ENCODE data around the gene CCNI. TPM values are rescaled to one million over a fixed set of nuclear protein-coding genes. Genes with fewer than 3 reads are reported as not detected.

Gene CCNI
- polyA plus RNA-seq, 1 of the 3 experiments (the other 2 are of a cell fraction): 56.8 TPM

DNA sequence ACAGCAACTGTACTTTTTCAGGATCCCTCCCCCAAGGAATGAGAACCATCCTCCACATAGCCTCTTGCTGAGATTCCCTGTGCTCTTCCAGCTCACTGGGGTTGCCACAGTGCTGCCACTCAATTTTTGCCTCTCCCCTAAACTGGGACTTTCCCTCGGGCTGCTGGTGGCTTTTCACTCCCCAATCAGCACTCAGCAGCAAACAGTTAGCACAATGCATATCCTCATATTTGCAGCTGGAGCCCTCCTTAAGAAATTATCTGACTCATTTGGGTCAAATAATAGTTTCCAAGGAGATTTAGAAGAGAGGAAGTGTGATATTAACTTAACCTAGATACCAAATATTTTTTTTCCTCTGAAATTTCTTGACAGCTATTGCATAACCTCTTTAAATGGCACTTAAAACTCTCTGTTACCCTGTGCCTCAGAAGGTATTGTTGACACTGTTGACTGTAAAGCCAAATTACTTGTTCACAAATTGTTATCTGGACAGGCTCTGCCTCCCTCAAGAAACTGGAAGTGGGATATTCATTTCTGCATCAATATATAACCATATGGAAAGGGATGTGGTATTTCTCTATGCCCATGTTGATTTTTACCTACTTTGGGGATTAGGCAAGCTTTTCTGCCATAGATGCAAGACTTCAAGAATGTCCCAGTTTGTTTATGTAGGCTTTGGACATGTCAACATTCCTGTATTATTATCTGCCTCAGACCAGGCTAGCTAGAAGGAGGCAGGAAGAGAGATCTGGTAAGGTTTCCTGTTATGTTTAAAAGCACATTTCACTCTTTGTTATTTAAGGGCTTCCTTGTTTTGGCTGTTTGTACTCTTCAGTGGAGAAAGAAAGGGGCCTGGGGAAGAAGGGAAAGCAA, 68.2 kb downstream of the CCNI start (continued):
- TF ChIP-seq, protein P1, sequence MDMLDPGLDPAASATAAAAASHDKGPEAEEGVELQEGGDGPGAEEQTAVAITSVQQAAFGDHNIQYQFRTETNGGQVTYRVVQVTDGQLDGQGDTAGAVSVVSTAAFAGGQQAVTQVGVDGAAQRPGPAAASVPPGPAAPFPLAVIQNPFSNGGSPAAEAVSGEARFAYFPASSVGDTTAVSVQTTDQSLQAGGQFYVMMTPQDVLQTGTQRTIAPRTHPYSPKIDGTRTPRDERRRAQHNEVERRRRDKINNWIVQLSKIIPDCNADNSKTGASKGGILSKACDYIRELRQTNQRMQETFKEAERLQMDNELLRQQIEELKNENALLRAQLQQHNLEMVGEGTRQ (IDR thresholded peaks at IDR 0.05; ENCODE audit: borderline replicate concordance, low read depth, low read length): no peak
- TF ChIP-seq RAD21 (IDR thresholded peaks at IDR 0.05; ENCODE audit: low read length) (no peak), POLR2AphosphoS5 (IDR thresholded peaks at IDR 0.05; ENCODE audit: low read depth, low read length) (no peak), CHD2 (IDR thresholded peaks at IDR 0.05; ENCODE audit: low read length, partially characterized antibody) (no peak), FOXJ3 (CRISPR knock-in tag; IDR thresholded peaks at IDR 0.05) (no peak), EP300 (IDR thresholded peaks at IDR 0.05; ENCODE audit: borderline replicate concordance in 1 of 2, low read depth in 1 of 2, low read length in 1 of 2) (no peak)
- TF ChIP-seq, protein P2, sequence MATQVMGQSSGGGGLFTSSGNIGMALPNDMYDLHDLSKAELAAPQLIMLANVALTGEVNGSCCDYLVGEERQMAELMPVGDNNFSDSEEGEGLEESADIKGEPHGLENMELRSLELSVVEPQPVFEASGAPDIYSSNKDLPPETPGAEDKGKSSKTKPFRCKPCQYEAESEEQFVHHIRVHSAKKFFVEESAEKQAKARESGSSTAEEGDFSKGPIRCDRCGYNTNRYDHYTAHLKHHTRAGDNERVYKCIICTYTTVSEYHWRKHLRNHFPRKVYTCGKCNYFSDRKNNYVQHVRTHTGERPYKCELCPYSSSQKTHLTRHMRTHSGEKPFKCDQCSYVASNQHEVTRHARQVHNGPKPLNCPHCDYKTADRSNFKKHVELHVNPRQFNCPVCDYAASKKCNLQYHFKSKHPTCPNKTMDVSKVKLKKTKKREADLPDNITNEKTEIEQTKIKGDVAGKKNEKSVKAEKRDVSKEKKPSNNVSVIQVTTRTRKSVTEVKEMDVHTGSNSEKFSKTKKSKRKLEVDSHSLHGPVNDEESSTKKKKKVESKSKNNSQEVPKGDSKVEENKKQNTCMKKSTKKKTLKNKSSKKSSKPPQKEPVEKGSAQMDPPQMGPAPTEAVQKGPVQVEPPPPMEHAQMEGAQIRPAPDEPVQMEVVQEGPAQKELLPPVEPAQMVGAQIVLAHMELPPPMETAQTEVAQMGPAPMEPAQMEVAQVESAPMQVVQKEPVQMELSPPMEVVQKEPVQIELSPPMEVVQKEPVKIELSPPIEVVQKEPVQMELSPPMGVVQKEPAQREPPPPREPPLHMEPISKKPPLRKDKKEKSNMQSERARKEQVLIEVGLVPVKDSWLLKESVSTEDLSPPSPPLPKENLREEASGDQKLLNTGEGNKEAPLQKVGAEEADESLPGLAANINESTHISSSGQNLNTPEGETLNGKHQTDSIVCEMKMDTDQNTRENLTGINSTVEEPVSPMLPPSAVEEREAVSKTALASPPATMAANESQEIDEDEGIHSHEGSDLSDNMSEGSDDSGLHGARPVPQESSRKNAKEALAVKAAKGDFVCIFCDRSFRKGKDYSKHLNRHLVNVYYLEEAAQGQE (IDR thresholded peaks at IDR 0.05; ENCODE audit: low read depth, low read length): no peak

DNA sequence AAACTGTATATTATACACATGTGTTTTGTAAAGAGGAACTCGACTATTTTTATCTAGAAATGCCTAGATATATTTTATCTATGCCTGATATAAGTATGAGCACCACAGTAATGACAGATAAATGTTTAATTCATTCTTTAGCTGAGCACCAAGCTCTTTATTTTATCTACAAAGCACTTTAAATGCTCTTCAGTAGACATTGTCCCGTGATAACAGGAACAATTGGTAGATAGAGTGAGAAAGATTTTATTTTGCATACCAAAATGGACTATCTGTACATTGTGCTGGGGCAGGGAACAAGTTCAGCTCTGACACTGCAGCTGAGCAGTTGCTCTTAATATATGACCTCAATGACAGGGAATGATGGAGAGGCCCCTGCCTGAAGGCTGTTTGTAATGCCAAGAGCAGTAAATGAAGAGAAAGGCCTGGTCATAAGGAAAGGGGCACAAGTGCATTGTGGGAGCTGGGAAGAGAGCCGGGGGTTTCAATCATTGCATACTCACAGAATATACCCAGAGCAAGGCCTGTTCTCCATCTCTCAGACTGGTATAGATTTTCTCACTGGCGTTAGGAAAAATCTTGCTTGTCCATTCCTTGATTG, 68.9 kb downstream of the CCNI start:
- H3K4me3 ChIP-seq (ENCODE audit: low read depth in 2 of 2, low read length in 1 of 2): no peak overlapping the region
- peak; percentile 38 for DNase-seq
- peaks cover 52% of the 10 kb centered on the region for H3K79me2 ChIP-seq (ENCODE audit: insufficient read depth)
- ChIA-PET CTCF (interaction anchor here (0.6 to 2.0 kb wide), 2 partner anchors 11 to 25 kb away, joined by 3 to 5 read pairs; no protein-coding TSS in a partner anchor), POLR2A (no interaction called here)
- peak overlapping the region; percentile 62 to 77 for H3K27ac ChIP-seq (ENCODE audit: low read depth in 2 of 2, low read length in 1 of 2)
- H2AFZ ChIP-seq (ENCODE audit: low read depth): no peak overlapping the region
- WGBS (ENCODE audit: low lambda C conversion rate): 61% methylated on average over 4 of the region's 4 CpGs
- H4K20me1 ChIP-seq (ENCODE audit: insufficient read depth): no peaks in the 10 kb centered on the region; the same call in 1 of the 2 replicates
- no peaks in the 10 kb centered on the region for H3K9me3 ChIP-seq
- 0 out of 2 replicates have a peak overlapping the region, but pooled peaks have one; percentile 18 for H3K4me2 ChIP-seq
- no peaks in the 10 kb centered on the region for H3K9me2 ChIP-seq
- peaks cover 19% of the 10 kb centered on the region for H3F3A ChIP-seq (replicated peaks; ENCODE audit: insufficient read depth)
- H3K9ac ChIP-seq: no peak overlapping the region; the same call in 1 of the 2 replicates
- peaks cover 54 to 62% of the 10 kb centered on the region in 2 experiments for H3K36me3 ChIP-seq (replicated peaks in 1 of 2; ENCODE audit: control insufficient read depth in 1 of 2, insufficient read depth in 2 of 2, low read length in 1 of 2)
- H3K27me3 ChIP-seq (ENCODE audit: insufficient read depth): no peaks in the 10 kb centered on the region
- peaks cover 19 to 46% of the 10 kb centered on the region in 2 experiments for H3K4me1 ChIP-seq (ENCODE audit: control insufficient read depth in 1 of 2, insufficient read depth in 2 of 2, low read depth in 1 of 2, low read length in 1 of 2)
- TF ChIP-seq JUND (IDR thresholded peaks at IDR 0.05): no peak
- TF ChIP-seq, protein P3, sequence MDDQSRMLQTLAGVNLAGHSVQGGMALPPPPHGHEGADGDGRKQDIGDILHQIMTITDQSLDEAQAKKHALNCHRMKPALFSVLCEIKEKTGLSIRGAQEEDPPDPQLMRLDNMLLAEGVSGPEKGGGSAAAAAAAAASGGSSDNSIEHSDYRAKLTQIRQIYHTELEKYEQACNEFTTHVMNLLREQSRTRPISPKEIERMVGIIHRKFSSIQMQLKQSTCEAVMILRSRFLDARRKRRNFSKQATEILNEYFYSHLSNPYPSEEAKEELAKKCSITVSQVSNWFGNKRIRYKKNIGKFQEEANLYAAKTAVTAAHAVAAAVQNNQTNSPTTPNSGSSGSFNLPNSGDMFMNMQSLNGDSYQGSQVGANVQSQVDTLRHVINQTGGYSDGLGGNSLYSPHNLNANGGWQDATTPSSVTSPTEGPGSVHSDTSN (IDR thresholded peaks at IDR 0.05): 0 out of 2 replicates have a peak, but pooled peaks have one; percentile 6
- peak; percentile 38; the same call in 1 of the 2 replicates for TF ChIP-seq GATA2 (CRISPR knock-in tag; IDR thresholded peaks at IDR 0.05)
- no peak for TF ChIP-seq EP300 (IDR thresholded peaks at IDR 0.05; ENCODE audit: borderline replicate concordance in 1 of 2, low read depth in 1 of 2, low read length in 1 of 2)
- 0 out of 2 replicates have a peak, but pooled peaks have one; percentile 35 for TF ChIP-seq RCOR1 (IDR thresholded peaks at IDR 0.05; ENCODE audit: low read length)

Data from SK-N-SH (cell line).